RWPE1 (cell line): ENCODE measurements around the gene MACROD1.

Experiments
- CTCF ChIA-PET: fragments of 350-600 bp; sonication (Branson Sonifier 250); formaldehyde crosslinking; extraction: SDS; loops from one replicate; lab custom pipeline; 2021; lab: Yijun Ruan, JAX
- POLR2A ChIA-PET: fragments of 400-600 bp; formaldehyde crosslinking; extraction: SDS; loops from one replicate; lab custom pipeline; 2020; ENCODE audit warnings: antibody characterized with exemption; ENCODE audit not compliant: low non-redundant PET; lab: Yijun Ruan, JAX
- DNase-seq: peaks from one replicate; pipeline ENCODE4 v3.0.0; 2012; ENCODE audit warnings: low spot score
- H3K27ac ChIP-seq: fragments of 450-650 bp; 2 replicates; pipeline ENCODE4 v1.5.1; 2017
- TF ChIP-seq, protein P1 (sequence below): fragments of 450-650 bp; conservative IDR thresholded peaks from 2 replicates; pipeline ENCODE4 v1.5.1; 2017; ENCODE audit warnings: low read depth, mild to moderate bottlenecking

The MACROD1 gene

DNA sequence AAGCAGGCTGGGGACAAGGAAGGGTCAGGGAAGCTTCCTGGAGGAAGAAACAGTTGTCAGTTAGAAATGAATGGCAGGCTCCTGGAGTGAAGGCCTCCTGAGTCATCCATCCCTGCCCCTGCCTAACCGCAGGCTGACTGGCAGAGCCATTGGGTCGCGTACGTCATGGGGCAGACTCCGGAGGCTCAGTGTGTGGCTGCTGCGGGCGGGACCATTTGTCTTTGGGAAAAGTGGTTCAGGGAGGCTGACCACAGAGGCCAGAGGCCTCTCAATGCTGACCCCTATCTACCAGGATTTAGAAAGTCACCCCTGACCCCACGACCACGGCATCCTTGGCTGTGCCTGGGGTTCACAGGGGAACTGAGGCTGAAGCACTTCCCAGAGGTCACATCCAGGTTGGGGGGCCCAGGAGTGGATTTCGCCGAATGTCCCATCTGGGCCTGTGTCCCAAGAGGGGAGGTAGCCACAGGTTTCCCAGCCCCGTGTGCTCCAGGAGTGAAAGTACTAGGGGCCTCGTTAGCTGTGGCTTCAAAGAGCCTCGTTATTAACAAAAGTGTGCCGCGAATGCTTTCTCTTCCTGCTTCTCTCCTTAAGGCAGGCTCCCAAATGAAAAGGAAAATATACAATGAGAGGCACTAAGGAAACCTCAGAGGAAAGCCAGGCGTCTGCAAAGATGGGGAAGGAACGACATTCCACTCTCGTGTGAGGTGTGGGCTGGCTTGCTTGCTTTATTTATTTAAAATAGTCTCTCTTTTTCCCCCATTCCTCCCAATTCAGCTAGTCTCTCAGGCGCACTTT is 71.3 kb downstream of the MACROD1 start:
- ChIA-PET CTCF (interaction anchor here (0.6 to 2.2 kb wide), 4 partner anchors 32 to 1752 kb away, joined by 3 to 7 read pairs (median 3); no protein-coding TSS in a partner anchor), POLR2A (interaction anchor here (0.6 kb wide), 1 partner anchor 27 kb away, joined by 3 read pairs; no protein-coding TSS in a partner anchor)
- TF ChIP-seq, protein P1, sequence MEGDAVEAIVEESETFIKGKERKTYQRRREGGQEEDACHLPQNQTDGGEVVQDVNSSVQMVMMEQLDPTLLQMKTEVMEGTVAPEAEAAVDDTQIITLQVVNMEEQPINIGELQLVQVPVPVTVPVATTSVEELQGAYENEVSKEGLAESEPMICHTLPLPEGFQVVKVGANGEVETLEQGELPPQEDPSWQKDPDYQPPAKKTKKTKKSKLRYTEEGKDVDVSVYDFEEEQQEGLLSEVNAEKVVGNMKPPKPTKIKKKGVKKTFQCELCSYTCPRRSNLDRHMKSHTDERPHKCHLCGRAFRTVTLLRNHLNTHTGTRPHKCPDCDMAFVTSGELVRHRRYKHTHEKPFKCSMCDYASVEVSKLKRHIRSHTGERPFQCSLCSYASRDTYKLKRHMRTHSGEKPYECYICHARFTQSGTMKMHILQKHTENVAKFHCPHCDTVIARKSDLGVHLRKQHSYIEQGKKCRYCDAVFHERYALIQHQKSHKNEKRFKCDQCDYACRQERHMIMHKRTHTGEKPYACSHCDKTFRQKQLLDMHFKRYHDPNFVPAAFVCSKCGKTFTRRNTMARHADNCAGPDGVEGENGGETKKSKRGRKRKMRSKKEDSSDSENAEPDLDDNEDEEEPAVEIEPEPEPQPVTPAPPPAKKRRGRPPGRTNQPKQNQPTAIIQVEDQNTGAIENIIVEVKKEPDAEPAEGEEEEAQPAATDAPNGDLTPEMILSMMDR = no peak
- H3K27ac ChIP-seq = peak overlapping the region; percentile 76
- peak; percentile 96 for DNase-seq

DNA sequence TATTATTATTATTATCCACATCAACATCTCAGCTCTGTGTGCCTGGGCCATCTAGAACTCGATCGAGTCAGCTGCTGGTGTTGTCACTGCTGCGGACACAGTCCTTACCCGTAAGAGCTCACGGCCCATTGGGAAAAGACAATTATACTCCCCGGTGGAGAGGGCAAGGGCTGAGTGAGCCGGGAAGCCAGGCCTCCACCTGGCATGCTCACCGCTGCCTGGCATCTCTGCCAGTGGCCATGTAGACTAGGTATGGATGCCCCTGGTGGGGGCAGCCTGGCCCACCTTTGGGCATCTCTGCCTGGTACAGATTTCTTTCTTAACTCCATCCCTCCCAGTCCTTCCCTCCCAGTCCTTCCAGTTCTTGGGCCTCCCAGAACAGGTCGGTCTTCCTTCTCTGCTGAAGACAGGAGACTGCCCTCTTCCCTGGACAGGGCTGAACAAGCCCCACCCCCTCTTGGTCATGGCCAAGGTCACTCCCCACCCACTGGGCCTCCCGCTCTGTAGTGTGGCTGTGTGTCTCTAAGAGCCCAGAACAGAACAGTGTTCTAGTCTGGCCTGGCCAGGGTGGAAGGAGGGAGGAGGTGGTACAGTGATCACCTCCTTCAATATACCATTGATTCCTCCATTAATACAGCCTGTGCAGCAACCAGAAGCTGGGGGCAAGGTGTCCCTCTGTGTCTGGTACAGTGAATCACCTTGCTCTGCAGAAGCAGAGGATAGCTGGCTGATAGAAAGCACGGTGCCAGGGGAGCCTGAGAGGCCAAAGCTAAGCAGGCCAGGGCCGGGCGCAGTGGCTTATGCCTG is 72.5 kb downstream of the MACROD1 start:
- ChIA-PET CTCF (interaction anchor here (0.8 kb wide), 1 partner anchor 31 kb away, joined by 3 read pairs; no protein-coding TSS in a partner anchor), POLR2A (interaction anchor here (1.1 kb wide), 1 partner anchor 44 kb away, joined by 11 read pairs; no protein-coding TSS in a partner anchor)
- no peak for DNase-seq
- peak overlapping the region; percentile 76 for H3K27ac ChIP-seq
- TF ChIP-seq, protein P1 = no peak

DNA sequence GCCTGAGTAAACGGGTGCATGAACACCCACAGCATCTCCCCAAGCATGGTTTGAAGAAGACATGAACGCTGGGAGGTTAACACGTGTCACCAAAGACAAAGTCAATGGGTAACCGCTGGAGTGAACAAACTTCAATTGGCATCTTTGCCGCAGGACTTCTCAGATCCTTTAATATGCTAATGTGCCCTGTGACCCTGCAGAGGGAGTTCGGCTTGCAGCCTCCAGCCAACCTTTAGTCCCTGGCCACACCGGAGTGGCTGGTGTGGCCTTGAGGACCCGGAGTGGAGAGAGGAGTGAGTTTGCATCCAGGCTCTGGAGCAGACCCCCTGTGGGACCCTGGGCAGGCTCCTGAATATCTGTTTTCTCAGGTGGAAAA is 73.2 kb downstream of the MACROD1 start:
- TF ChIP-seq, protein P1 = no peak
- CTCF ChIA-PET = no interaction called here
- DNase-seq = no peak
- H3K27ac ChIP-seq = peak overlapping the region; percentile 76
- POLR2A ChIA-PET = no interaction called here

DNA sequence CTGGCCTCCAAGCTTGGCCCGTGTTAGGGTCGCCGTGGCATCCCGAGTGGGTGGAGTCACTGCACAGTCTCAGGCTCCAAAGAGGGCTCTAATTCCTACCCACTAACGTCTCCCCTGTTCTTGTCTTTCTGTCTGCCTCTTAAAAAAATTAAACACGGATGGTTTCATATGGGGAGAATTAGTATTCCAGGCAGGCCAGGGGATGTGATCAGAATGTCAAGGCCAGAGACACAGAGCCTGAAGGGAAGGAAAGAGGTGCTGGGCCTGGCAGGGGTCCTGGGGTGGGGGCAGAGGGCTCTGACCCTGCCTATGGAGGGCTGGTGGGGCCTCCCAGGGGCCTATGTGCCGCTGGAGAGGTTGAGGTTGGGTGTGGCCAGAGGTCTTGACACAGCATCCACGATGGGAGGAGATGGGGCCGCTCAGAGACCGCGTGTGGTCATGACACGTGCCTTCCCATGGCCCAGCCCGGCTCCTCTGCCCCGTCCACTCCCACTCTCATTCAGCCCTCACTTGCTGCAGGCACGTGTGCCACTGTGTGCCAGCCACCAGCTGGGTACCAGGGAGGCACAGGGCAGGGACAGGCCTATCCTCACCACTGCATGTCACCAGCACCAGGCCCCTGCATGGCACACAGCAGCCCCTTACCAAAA is 73.7 kb downstream of the MACROD1 start:
- H3K27ac ChIP-seq = peak overlapping the region; percentile 76
- DNase-seq = no peak
- TF ChIP-seq, protein P1 = no peak
- CTCF ChIA-PET = interaction anchor here (0.5 kb wide), 1 partner anchor 31 kb away, joined by 4 read pairs; no protein-coding TSS in a partner anchor
- POLR2A ChIA-PET = no interaction called here

DNA sequence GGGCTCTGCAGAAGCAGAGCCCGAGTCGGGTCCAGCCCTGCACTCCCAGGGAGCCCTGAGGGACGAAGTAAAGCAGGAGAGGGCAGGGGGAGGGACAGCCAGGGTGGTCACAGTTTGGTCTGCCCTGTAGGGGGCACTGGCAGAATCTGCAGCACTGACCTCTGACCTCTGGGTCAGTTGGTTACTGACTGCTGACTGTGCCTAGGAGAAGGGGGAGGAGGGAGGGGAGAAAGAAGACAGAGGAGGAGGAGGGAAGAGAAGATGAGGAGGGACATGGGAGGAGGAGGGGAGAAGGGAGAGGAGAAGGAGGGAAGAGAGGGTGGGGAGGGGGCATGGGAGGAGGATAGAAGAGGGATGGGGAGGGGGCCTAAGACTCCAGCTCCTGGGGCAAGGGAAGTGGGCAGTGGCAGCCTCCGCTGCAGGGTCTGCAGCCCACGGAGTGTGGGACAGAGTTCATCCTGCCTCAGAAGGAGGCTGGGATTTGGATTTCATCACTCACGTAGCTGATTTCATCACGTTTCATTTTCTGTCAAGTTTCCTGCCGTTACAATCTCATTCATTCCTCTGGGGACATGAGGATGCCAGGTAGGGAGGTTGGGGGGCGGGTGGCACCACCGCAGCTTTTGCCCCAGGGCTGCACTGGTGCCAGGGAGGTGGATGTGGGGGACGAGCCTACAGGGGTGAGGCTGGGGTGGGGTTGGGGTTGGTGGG is 75.0 kb downstream of the MACROD1 start:
- H3K27ac ChIP-seq = peak overlapping the region; percentile 76
- DNase-seq = no peak
- CTCF ChIA-PET = interaction anchor here (0.9 kb wide), 1 partner anchor 90 kb away, joined by 4 read pairs; no protein-coding TSS in a partner anchor
- POLR2A ChIA-PET = no interaction called here
- TF ChIP-seq, protein P1 = no peak
